ENCODE results near the gene LYPD6B.

Gene LYPD6B

GRCh38 chr2:149027590-149028250 lies 10.8 kb upstream of the LYPD6B start:
- Histone ChIP-seq H3K27ac (ENCODE audit: insufficient read depth, low read depth, low read length, poor library complexity, severe bottlenecking) (no peak overlapping the region), H3K27me3 (ENCODE audit: control insufficient read depth, insufficient read depth, low read length, poor library complexity, severe bottlenecking) (no peaks in the 10 kb centered on the region), H3K36me3 (ENCODE audit: control insufficient read depth, insufficient read depth, low read length) (no peaks in the 10 kb centered on the region), H3K9me3 (ENCODE audit: control insufficient read depth, low read length) (no peaks in the 10 kb centered on the region), H3K4me3 (ENCODE audit: insufficient read depth, low read depth, low read length) (no peak overlapping the region), H3K4me1 (ENCODE audit: control insufficient read depth, insufficient read depth, low read length) (peaks cover 10% of the 10 kb centered on the region)
- 41 to 51% methylated on average over 6 to 7 of the region's 7 CpGs for WGBS, 2 experiments

GRCh38 chr2:149028377-149028776 lies 10.1 kb upstream of the LYPD6B start:
- Histone ChIP-seq H3K27me3 (ENCODE audit: control insufficient read depth, insufficient read depth, low read length, poor library complexity, severe bottlenecking) (no peaks in the 10 kb centered on the region), H3K36me3 (ENCODE audit: control insufficient read depth, insufficient read depth, low read length) (no peaks in the 10 kb centered on the region), H3K9me3 (ENCODE audit: control insufficient read depth, low read length) (no peaks in the 10 kb centered on the region), H3K4me3 (ENCODE audit: insufficient read depth, low read depth, low read length) (no peak overlapping the region), H3K4me1 (ENCODE audit: control insufficient read depth, insufficient read depth, low read length) (peaks cover 10% of the 10 kb centered on the region), H3K27ac (ENCODE audit: insufficient read depth, low read depth, low read length, poor library complexity, severe bottlenecking) (no peak overlapping the region)
- WGBS, 2 experiments, result 91 to 93% methylated on average over 6 of the region's 6 CpGs

- H3K4me3 ChIP-seq (ENCODE audit: insufficient read depth, low read depth, low read length), result no peak overlapping the region
- H3K36me3 ChIP-seq (ENCODE audit: control insufficient read depth, insufficient read depth, low read length), result no peaks in the 10 kb centered on the region
- no peak overlapping the region for H3K27ac ChIP-seq (ENCODE audit: insufficient read depth, low read depth, low read length, poor library complexity, severe bottlenecking)
- no peaks in the 10 kb centered on the region for H3K27me3 ChIP-seq (ENCODE audit: control insufficient read depth, insufficient read depth, low read length, poor library complexity, severe bottlenecking)
- H3K9me3 ChIP-seq (ENCODE audit: control insufficient read depth, low read length), result no peaks in the 10 kb centered on the region
- H3K4me1 ChIP-seq (ENCODE audit: control insufficient read depth, insufficient read depth, low read length), result peaks cover 10% of the 10 kb centered on the region
- 88 to 94% methylated on average over 1 to 2 of the region's 2 CpGs for WGBS, 2 experiments
Observed at GRCh38 chr2:149028891-149029290, 9.6 kb upstream of the LYPD6B start.

GRCh38 chr2:149029307-149029965 lies 9.1 kb upstream of the LYPD6B start:
- H3K27me3 ChIP-seq (ENCODE audit: control insufficient read depth, insufficient read depth, low read length, poor library complexity, severe bottlenecking), result no peaks in the 10 kb centered on the region
- peaks cover 12% of the 10 kb centered on the region for H3K4me1 ChIP-seq (ENCODE audit: control insufficient read depth, insufficient read depth, low read length)

GRCh38 chr2:149031396-149031795 lies 7.1 kb upstream of the LYPD6B start:
- Histone ChIP-seq H3K27me3 (ENCODE audit: control insufficient read depth, insufficient read depth, low read length, poor library complexity, severe bottlenecking) (no peaks in the 10 kb centered on the region), H3K4me3 (ENCODE audit: insufficient read depth, low read depth, low read length) (no peak overlapping the region), H3K36me3 (ENCODE audit: control insufficient read depth, insufficient read depth, low read length) (no peaks in the 10 kb centered on the region), H3K9me3 (ENCODE audit: control insufficient read depth, low read length) (no peaks in the 10 kb centered on the region), H3K27ac (ENCODE audit: insufficient read depth, low read depth, low read length, poor library complexity, severe bottlenecking) (no peak overlapping the region), H3K4me1 (ENCODE audit: control insufficient read depth, insufficient read depth, low read length) (peaks cover 14% of the 10 kb centered on the region)
- 97% methylated on average over 4 of the region's 4 CpGs for WGBS, 2 experiments

More at GRCh38 chr2:149029307-149029965, 9.1 kb upstream of the LYPD6B start:
- H3K36me3 ChIP-seq (ENCODE audit: control insufficient read depth, insufficient read depth, low read length), result no peaks in the 10 kb centered on the region
- no peak overlapping the region for H3K27ac ChIP-seq (ENCODE audit: insufficient read depth, low read depth, low read length, poor library complexity, severe bottlenecking)
- H3K9me3 ChIP-seq (ENCODE audit: control insufficient read depth, low read length), result no peaks in the 10 kb centered on the region
- H3K4me3 ChIP-seq (ENCODE audit: insufficient read depth, low read depth, low read length), result no peak overlapping the region
- WGBS, 2 experiments, result 91 to 92% methylated on average over 11 of the region's 11 CpGs

- Histone ChIP-seq H3K4me3 (ENCODE audit: insufficient read depth, low read depth, low read length) (no peak overlapping the region), H3K27ac (ENCODE audit: insufficient read depth, low read depth, low read length, poor library complexity, severe bottlenecking) (no peak overlapping the region), H3K36me3 (ENCODE audit: control insufficient read depth, insufficient read depth, low read length) (no peaks in the 10 kb centered on the region), H3K4me1 (ENCODE audit: control insufficient read depth, insufficient read depth, low read length) (peaks cover 4% of the 10 kb centered on the region), H3K27me3 (ENCODE audit: control insufficient read depth, insufficient read depth, low read length, poor library complexity, severe bottlenecking) (peaks cover 17% of the 10 kb centered on the region), H3K9me3 (ENCODE audit: control insufficient read depth, low read length) (no peaks in the 10 kb centered on the region)
- 83 to 84% methylated on average over 8 of the region's 8 CpGs for WGBS, 2 experiments
Observed at GRCh38 chr2:149033716-149034115, 4.8 kb upstream of the LYPD6B start.

- 81 to 82% methylated on average over 6 of the region's 6 CpGs for WGBS, 2 experiments
- H3K4me3 ChIP-seq (ENCODE audit: insufficient read depth, low read depth, low read length), result no peak overlapping the region
- peaks cover 23% of the 10 kb centered on the region for H3K27me3 ChIP-seq (ENCODE audit: control insufficient read depth, insufficient read depth, low read length, poor library complexity, severe bottlenecking)
- no peaks in the 10 kb centered on the region for H3K36me3 ChIP-seq (ENCODE audit: control insufficient read depth, insufficient read depth, low read length)
- no peaks in the 10 kb centered on the region for H3K9me3 ChIP-seq (ENCODE audit: control insufficient read depth, low read length)
- peaks cover 6% of the 10 kb centered on the region for H3K4me1 ChIP-seq (ENCODE audit: control insufficient read depth, insufficient read depth, low read length)
- H3K27ac ChIP-seq (ENCODE audit: insufficient read depth, low read depth, low read length, poor library complexity, severe bottlenecking), result no peak overlapping the region
Observed at GRCh38 chr2:149034406-149034805, 4.1 kb upstream of the LYPD6B start.

- H3K36me3 ChIP-seq (ENCODE audit: control insufficient read depth, insufficient read depth, low read length), result no peaks in the 10 kb centered on the region
- WGBS, 2 experiments, result 91 to 93% methylated on average over 4 of the region's 4 CpGs
- no peak overlapping the region for H3K27ac ChIP-seq (ENCODE audit: insufficient read depth, low read depth, low read length, poor library complexity, severe bottlenecking)
- peaks cover 6% of the 10 kb centered on the region for H3K4me1 ChIP-seq (ENCODE audit: control insufficient read depth, insufficient read depth, low read length)
- no peaks in the 10 kb centered on the region for H3K9me3 ChIP-seq (ENCODE audit: control insufficient read depth, low read length)
- no peak overlapping the region for H3K4me3 ChIP-seq (ENCODE audit: insufficient read depth, low read depth, low read length)
- H3K27me3 ChIP-seq (ENCODE audit: control insufficient read depth, insufficient read depth, low read length, poor library complexity, severe bottlenecking), result peaks cover 30% of the 10 kb centered on the region
Observed at GRCh38 chr2:149036507-149037293, 1.8 kb upstream of the LYPD6B start.

- no peak overlapping the region for H3K4me3 ChIP-seq (ENCODE audit: insufficient read depth, low read depth, low read length)
- H3K27me3 ChIP-seq (ENCODE audit: control insufficient read depth, insufficient read depth, low read length, poor library complexity, severe bottlenecking), result peaks cover 30% of the 10 kb centered on the region
- H3K9me3 ChIP-seq (ENCODE audit: control insufficient read depth, low read length), result no peaks in the 10 kb centered on the region
- peaks cover 6% of the 10 kb centered on the region for H3K4me1 ChIP-seq (ENCODE audit: control insufficient read depth, insufficient read depth, low read length)
- H3K36me3 ChIP-seq (ENCODE audit: control insufficient read depth, insufficient read depth, low read length), result no peaks in the 10 kb centered on the region
- H3K27ac ChIP-seq (ENCODE audit: insufficient read depth, low read depth, low read length, poor library complexity, severe bottlenecking), result no peak overlapping the region
- whole genome bisulfite sequencing, 2 experiments, result 46 to 60% methylated on average over 6 of the region's 8 CpGs
Observed at GRCh38 chr2:149037851-149038250, 648 bp upstream of the LYPD6B start.

GRCh38 chr2:149039213-149039724 lies 770 bp downstream of the LYPD6B start:
- H3K4me3 ChIP-seq (ENCODE audit: insufficient read depth, low read depth, low read length), result peak overlapping the region; percentile 44
- H3K36me3 ChIP-seq (ENCODE audit: control insufficient read depth, insufficient read depth, low read length), result no peaks in the 10 kb centered on the region
- WGBS, 2 experiments, result 24 to 28% methylated on average over 11 of the region's 11 CpGs
- H3K9me3 ChIP-seq (ENCODE audit: control insufficient read depth, low read length), result no peaks in the 10 kb centered on the region
- H3K27me3 ChIP-seq (ENCODE audit: control insufficient read depth, insufficient read depth, low read length, poor library complexity, severe bottlenecking), result peaks cover 30% of the 10 kb centered on the region
- no peak overlapping the region for H3K27ac ChIP-seq (ENCODE audit: insufficient read depth, low read depth, low read length, poor library complexity, severe bottlenecking)
- peaks cover 6% of the 10 kb centered on the region for H3K4me1 ChIP-seq (ENCODE audit: control insufficient read depth, insufficient read depth, low read length)
